ENCODE measurements around the gene SORBS2.

Gene SORBS2

DNA sequence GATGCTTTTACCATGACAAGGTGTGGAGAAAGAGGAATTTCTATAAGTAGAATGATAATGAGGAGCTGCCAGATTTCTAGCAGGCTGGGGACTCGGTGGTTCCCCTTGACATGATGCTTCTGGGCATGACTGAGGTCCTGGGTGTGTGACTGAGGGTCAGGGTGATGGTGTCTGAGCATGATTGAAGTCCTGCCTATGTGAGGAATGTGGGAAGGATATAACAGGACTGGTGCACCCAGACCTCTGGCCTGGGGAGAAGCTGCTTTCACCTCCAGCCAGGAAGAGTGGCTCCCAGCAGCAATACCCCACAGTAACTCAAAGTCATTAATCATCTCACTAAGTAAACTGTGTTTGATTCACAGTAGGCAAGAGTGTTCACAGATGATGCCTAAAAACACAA lies 17.4 kb downstream of the SORBS2 start:
- H3K27me3 ChIP-seq (ENCODE audit: insufficient read depth, low read depth): no peaks in the 10 kb centered on the region
- no peak overlapping the region for H3K4me2 ChIP-seq
- no peak overlapping the region for H3K4me3 ChIP-seq (IDR thresholded peaks at IDR 0.05; ENCODE audit: insufficient read depth, low read depth, low read length)
- H2AFZ ChIP-seq (ENCODE audit: low read depth): no peak overlapping the region
- no peak overlapping the region for H3K27ac ChIP-seq
- H3K9ac ChIP-seq: no peak overlapping the region
- no peaks in the 10 kb centered on the region for H4K20me1 ChIP-seq (ENCODE audit: insufficient read depth)
- H3K4me1 ChIP-seq (ENCODE audit: low read depth, poor library complexity, severe bottlenecking): no peaks in the 10 kb centered on the region
- no peaks in the 10 kb centered on the region for H3K36me3 ChIP-seq (ENCODE audit: insufficient read depth)
- TF ChIP-seq, protein P1, sequence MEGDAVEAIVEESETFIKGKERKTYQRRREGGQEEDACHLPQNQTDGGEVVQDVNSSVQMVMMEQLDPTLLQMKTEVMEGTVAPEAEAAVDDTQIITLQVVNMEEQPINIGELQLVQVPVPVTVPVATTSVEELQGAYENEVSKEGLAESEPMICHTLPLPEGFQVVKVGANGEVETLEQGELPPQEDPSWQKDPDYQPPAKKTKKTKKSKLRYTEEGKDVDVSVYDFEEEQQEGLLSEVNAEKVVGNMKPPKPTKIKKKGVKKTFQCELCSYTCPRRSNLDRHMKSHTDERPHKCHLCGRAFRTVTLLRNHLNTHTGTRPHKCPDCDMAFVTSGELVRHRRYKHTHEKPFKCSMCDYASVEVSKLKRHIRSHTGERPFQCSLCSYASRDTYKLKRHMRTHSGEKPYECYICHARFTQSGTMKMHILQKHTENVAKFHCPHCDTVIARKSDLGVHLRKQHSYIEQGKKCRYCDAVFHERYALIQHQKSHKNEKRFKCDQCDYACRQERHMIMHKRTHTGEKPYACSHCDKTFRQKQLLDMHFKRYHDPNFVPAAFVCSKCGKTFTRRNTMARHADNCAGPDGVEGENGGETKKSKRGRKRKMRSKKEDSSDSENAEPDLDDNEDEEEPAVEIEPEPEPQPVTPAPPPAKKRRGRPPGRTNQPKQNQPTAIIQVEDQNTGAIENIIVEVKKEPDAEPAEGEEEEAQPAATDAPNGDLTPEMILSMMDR (conservative IDR thresholded peaks at IDR 0.05; ENCODE audit: low read depth, low read length): no peak
- H3K79me2 ChIP-seq (ENCODE audit: insufficient read depth, low read depth): no peaks in the 10 kb centered on the region

GRCh38 chr4:185793716-185794115 lies 18.3 kb downstream of the SORBS2 start:
- no peaks in the 10 kb centered on the region for H3K36me3 ChIP-seq (ENCODE audit: insufficient read depth)
- H3K4me2 ChIP-seq: no peak overlapping the region
- H2AFZ ChIP-seq (ENCODE audit: low read depth): no peak overlapping the region
- no peak overlapping the region for H3K27ac ChIP-seq
- no peaks in the 10 kb centered on the region for H4K20me1 ChIP-seq (ENCODE audit: insufficient read depth)
- no peak overlapping the region for H3K4me3 ChIP-seq (IDR thresholded peaks at IDR 0.05; ENCODE audit: insufficient read depth, low read depth, low read length)
- no peaks in the 10 kb centered on the region for H3K4me1 ChIP-seq (ENCODE audit: low read depth, poor library complexity, severe bottlenecking)
- no peaks in the 10 kb centered on the region for H3K79me2 ChIP-seq (ENCODE audit: insufficient read depth, low read depth)
- TF ChIP-seq, protein P1 (conservative IDR thresholded peaks at IDR 0.05; ENCODE audit: low read depth, low read length): no peak
- H3K9ac ChIP-seq: no peak overlapping the region
- H3K27me3 ChIP-seq (ENCODE audit: insufficient read depth, low read depth): no peaks in the 10 kb centered on the region

DNA sequence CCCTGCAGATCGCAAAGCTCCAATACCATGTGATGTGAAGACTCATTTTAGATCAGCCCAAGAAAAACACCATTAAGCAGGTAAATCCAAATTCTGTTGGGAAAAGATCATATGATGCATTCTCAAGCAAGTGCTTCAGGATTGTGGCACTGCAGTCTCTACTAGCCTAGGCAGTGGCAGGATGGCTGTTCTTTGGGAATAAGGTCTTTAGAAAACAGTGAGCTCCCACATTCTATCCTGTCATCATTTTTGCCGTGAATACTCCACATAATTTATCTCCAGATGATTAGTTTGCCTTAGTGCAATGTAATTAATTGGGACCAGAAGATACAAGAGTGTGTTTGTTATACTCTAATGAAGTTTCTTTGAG lies 18.9 kb downstream of the SORBS2 start:
- H2AFZ ChIP-seq (ENCODE audit: low read depth): no peak overlapping the region
- H3K4me1 ChIP-seq (ENCODE audit: low read depth, poor library complexity, severe bottlenecking): no peaks in the 10 kb centered on the region
- no peak overlapping the region for H3K9ac ChIP-seq
- no peaks in the 10 kb centered on the region for H3K79me2 ChIP-seq (ENCODE audit: insufficient read depth, low read depth)
- no peaks in the 10 kb centered on the region for H3K36me3 ChIP-seq (ENCODE audit: insufficient read depth)
- no peak overlapping the region for H3K4me2 ChIP-seq
- H3K4me3 ChIP-seq (IDR thresholded peaks at IDR 0.05; ENCODE audit: insufficient read depth, low read depth, low read length): no peak overlapping the region
- no peak overlapping the region for H3K27ac ChIP-seq
- TF ChIP-seq, protein P1 (conservative IDR thresholded peaks at IDR 0.05; ENCODE audit: low read depth, low read length): no peak
- H4K20me1 ChIP-seq (ENCODE audit: insufficient read depth): no peaks in the 10 kb centered on the region
- H3K27me3 ChIP-seq (ENCODE audit: insufficient read depth, low read depth): no peaks in the 10 kb centered on the region

DNA sequence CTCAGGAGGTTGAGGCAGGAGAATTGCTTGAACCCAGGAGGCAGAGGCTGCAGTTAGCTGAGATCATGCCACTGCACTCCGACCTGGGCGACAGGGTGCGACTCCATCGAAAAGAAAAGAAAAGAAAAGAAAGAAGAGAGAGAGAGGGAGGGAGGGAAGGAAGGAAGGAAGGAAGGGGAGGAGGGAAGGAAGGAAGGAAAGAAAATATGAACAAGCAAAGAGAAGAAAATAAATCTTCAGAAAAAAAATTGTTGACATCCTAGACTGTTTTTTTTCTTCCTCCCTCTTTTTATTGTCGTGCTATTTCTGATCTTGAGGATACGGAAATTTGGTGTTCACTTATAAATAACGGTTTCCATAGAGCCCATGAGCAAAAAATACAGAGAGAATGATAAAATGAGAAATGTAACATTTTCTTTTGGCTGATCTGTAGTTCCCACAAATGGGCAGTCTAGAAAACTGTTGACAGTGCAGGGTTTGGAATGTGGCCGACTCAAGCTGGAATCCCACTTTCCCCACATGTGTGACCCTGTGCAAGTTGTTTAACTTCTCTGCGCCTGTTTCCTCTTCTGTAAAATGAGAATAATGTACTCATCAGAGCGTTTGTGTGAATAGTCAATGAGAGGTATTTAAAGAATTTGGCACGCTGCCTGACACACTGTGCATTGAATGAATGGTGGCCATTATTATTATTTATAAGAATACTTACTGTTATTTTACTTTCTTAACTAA lies 19.4 kb downstream of the SORBS2 start:
- Histone ChIP-seq H3K9ac (no peak overlapping the region), H3K4me3 (IDR thresholded peaks at IDR 0.05; ENCODE audit: insufficient read depth, low read depth, low read length) (no peak overlapping the region), H3K27me3 (ENCODE audit: insufficient read depth, low read depth) (no peaks in the 10 kb centered on the region), H3K4me2 (no peak overlapping the region), H2AFZ (ENCODE audit: low read depth) (no peak overlapping the region), H3K36me3 (ENCODE audit: insufficient read depth) (no peaks in the 10 kb centered on the region), H3K4me1 (ENCODE audit: low read depth, poor library complexity, severe bottlenecking) (no peaks in the 10 kb centered on the region), H4K20me1 (ENCODE audit: insufficient read depth) (no peaks in the 10 kb centered on the region), H3K27ac (no peak overlapping the region), H3K79me2 (ENCODE audit: insufficient read depth, low read depth) (no peaks in the 10 kb centered on the region)
- TF ChIP-seq, protein P1 (conservative IDR thresholded peaks at IDR 0.05; ENCODE audit: low read depth, low read length): no peak

Measured in KMS-11 (cell line).